Gastroesophageal sphincter (tissue), 3 donors: ENCODE data around the gene ZGPAT.

Experiments used
- POLR2A ChIP-seq, 2 donors: fragments of 450-650 bp; IDR thresholded peaks; one replicate each; pipeline ENCODE4 v1.6.1; 2017; ENCODE audit warnings: antibody characterized with exemption in 2 of 2, mild to moderate bottlenecking in 2 of 2, moderate library complexity in 1 of 2
- POLR2AphosphoS5 ChIP-seq: sonication (generic); formaldehyde crosslinking; IDR thresholded peaks from one replicate; pipeline ENCODE4 v1.6.1; 2017; ENCODE audit warnings: antibody characterized with exemption
- TF ChIP-seq, protein P1 (sequence below), 4 experiments: fragments of 200-600 bp in 2 of 4; fragments of 450-650 bp in 2 of 4; sonication (generic) in 1 of 4; IDR thresholded peaks; one replicate each; pipeline ENCODE4 v1.5.1; 2017 to 2019; ENCODE audit warnings: antibody characterized with exemption in 4 of 4, mild to moderate bottlenecking in 2 of 4, moderate library complexity in 2 of 4

DNA sequence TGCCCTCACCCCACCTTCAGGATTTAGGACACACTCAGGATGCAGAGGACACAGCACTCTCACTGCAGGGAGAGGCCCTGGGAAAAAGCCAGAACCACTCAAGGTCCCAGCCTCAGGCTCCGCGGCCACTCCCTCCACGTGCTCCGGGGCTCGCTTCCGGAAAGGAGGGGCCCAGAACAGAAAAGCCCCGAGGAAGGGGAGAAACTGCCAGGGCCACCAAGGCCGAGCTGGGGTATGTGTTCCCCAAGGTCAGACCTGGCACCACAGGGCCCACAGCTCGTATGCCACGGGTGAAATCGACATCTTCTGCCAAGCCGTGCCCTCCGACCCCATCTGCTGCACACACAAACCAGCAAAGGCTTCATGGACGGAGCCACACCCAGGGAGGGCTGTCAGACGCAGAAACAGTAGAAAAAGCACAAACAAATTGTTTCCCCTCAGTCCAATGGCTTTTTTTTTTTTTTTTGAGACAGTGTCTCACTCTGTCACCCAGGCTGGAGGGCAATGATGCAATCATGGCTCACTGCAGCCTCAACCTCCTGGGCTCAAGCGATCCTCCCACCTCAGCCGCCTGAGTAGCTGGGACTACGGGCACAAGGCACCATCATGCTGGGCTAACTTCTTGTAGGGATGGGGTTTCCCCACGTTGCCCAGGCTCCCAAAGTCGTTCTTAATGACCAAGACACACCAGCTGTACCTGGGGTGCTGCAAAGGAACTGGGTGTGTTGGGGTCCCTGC is 65.1 kb downstream of the ZGPAT start:
- TF ChIP-seq, protein P1, sequence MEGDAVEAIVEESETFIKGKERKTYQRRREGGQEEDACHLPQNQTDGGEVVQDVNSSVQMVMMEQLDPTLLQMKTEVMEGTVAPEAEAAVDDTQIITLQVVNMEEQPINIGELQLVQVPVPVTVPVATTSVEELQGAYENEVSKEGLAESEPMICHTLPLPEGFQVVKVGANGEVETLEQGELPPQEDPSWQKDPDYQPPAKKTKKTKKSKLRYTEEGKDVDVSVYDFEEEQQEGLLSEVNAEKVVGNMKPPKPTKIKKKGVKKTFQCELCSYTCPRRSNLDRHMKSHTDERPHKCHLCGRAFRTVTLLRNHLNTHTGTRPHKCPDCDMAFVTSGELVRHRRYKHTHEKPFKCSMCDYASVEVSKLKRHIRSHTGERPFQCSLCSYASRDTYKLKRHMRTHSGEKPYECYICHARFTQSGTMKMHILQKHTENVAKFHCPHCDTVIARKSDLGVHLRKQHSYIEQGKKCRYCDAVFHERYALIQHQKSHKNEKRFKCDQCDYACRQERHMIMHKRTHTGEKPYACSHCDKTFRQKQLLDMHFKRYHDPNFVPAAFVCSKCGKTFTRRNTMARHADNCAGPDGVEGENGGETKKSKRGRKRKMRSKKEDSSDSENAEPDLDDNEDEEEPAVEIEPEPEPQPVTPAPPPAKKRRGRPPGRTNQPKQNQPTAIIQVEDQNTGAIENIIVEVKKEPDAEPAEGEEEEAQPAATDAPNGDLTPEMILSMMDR (IDR thresholded peaks at IDR 0.05) = no peak
- TF ChIP-seq POLR2A (IDR thresholded peaks at IDR 0.05) (no peak), POLR2AphosphoS5 (no peak)
